ENCODE results near the gene ATP2C2. TPM values are rescaled to one million over a fixed set of nuclear protein-coding genes. Genes with fewer than 3 reads are reported as not detected.
"Not testable (repeated sequence)": the region's sequence is repeated elsewhere in the genome, so short reads cannot be mapped to it uniquely, and the experiment has no call there.

ATP2C2 gene
- total and polyA plus RNA-seq, 4 donors: 21.3 to 96.8 (median 37.5) TPM

GRCh38 chr16:84340325-84341040 is 27.9 kb upstream of the ATP2C2 start:
- peak; percentile 29 for ATAC-seq (ENCODE audit: insufficient read depth, low FRiP score)
- no peaks in the 10 kb centered on the region for H3K27me3 ChIP-seq (ENCODE audit: control insufficient read depth in 3 of 3, insufficient read depth in 3 of 3, low read length in 2 of 3)
- no peaks in the 10 kb centered on the region for H3K9me3 ChIP-seq (ENCODE audit: control insufficient read depth in 4 of 4, insufficient read depth in 3 of 4, low read length in 3 of 4)
- no peak overlapping the region for H3K9ac ChIP-seq (ENCODE audit: insufficient read depth in 1 of 2, low read length in 2 of 2)
- 58 to 59% methylated on average over 18 of the region's 18 CpGs for WGBS, 2 donors
- no peaks in the 10 kb centered on the region for H3K36me3 ChIP-seq (ENCODE audit: control insufficient read depth in 4 of 4, insufficient read depth in 4 of 4, low read length in 4 of 4)
- no peak overlapping the region for H3K4me3 ChIP-seq
- no peak overlapping the region for H3K27ac ChIP-seq (ENCODE audit: low read depth in 1 of 2, low read length in 1 of 2)
- DNase-seq: peak in 1 of 3 donors; percentile 44
- TF ChIP-seq CTCF (IDR thresholded peaks at IDR 0.05; ENCODE audit: control extremely low read depth, extremely low read depth): no peak
- no peaks in the 10 kb centered on the region for H3K4me1 ChIP-seq (ENCODE audit: control insufficient read depth in 5 of 5, insufficient read depth in 5 of 5, low read length in 5 of 5)

- DNase-seq: no peak
- Histone ChIP-seq H3K4me3 (no peak overlapping the region), H3K27me3 (ENCODE audit: control insufficient read depth in 3 of 3, insufficient read depth in 3 of 3, low read length in 2 of 3) (no peaks in the 10 kb centered on the region), H3K9ac (ENCODE audit: insufficient read depth in 1 of 2, low read length in 2 of 2) (no peak overlapping the region), H3K27ac (ENCODE audit: low read depth in 1 of 2, low read length in 1 of 2) (no peak overlapping the region), H3K36me3 (ENCODE audit: control insufficient read depth in 4 of 4, insufficient read depth in 4 of 4, low read length in 4 of 4) (no peaks in the 10 kb centered on the region), H3K4me1 (ENCODE audit: control insufficient read depth in 5 of 5, insufficient read depth in 5 of 5, low read length in 5 of 5) (no peaks in the 10 kb centered on the region), H3K9me3 (ENCODE audit: control insufficient read depth in 4 of 4, insufficient read depth in 3 of 4, low read length in 3 of 4) (no peaks in the 10 kb centered on the region)
- TF ChIP-seq CTCF (IDR thresholded peaks at IDR 0.05; ENCODE audit: control extremely low read depth, extremely low read depth): no peak
- ATAC-seq (ENCODE audit: insufficient read depth, low FRiP score): no peak
- 88 to 94% methylated on average over 24 of the region's 24 CpGs for WGBS, 2 donors
These were observed 26.6 kb upstream of the ATP2C2 start for GRCh38 chr16:84341528-84342295.

- not testable (repeated sequence) for H3K4me3 ChIP-seq; H3K27me3 ChIP-seq (ENCODE audit: control insufficient read depth in 3 of 3, insufficient read depth in 3 of 3, low read length in 2 of 3); H3K36me3 ChIP-seq (ENCODE audit: control insufficient read depth in 4 of 4, insufficient read depth in 4 of 4, low read length in 4 of 4); H3K4me1 ChIP-seq (ENCODE audit: control insufficient read depth in 5 of 5, insufficient read depth in 5 of 5, low read length in 5 of 5); H3K9ac ChIP-seq (ENCODE audit: insufficient read depth in 1 of 2, low read length in 2 of 2); ATAC-seq (ENCODE audit: insufficient read depth, low FRiP score); H3K27ac ChIP-seq (ENCODE audit: low read depth in 1 of 2, low read length in 1 of 2); DNase-seq; H3K9me3 ChIP-seq (ENCODE audit: control insufficient read depth in 4 of 4, insufficient read depth in 3 of 4, low read length in 3 of 4)
- 83 to 91% methylated on average over 10 of the region's 10 CpGs for WGBS, 2 donors
These were observed 24.5 kb upstream of the ATP2C2 start for GRCh38 chr16:84343800-84344199.

- H3K36me3 ChIP-seq (ENCODE audit: control insufficient read depth in 4 of 4, insufficient read depth in 4 of 4, low read length in 4 of 4): no peaks in the 10 kb centered on the region
- no peak overlapping the region for H3K27ac ChIP-seq (ENCODE audit: low read depth in 1 of 2, low read length in 1 of 2)
- no peaks in the 10 kb centered on the region for H3K9me3 ChIP-seq (ENCODE audit: control insufficient read depth in 4 of 4, insufficient read depth in 3 of 4, low read length in 3 of 4)
- ATAC-seq (ENCODE audit: insufficient read depth, low FRiP score) (no peak), DNase-seq (no peak)
- no peaks in the 10 kb centered on the region for H3K27me3 ChIP-seq (ENCODE audit: control insufficient read depth in 3 of 3, insufficient read depth in 3 of 3, low read length in 2 of 3)
- H3K4me1 ChIP-seq (ENCODE audit: control insufficient read depth in 5 of 5, insufficient read depth in 5 of 5, low read length in 5 of 5): no peaks in the 10 kb centered on the region
- no peak for TF ChIP-seq CTCF (IDR thresholded peaks at IDR 0.05; ENCODE audit: control extremely low read depth, extremely low read depth)
- WGBS, 2 donors: 88 to 94% methylated on average over 8 of the region's 8 CpGs
- no peak overlapping the region for H3K9ac ChIP-seq (ENCODE audit: insufficient read depth in 1 of 2, low read length in 2 of 2)
- no peak overlapping the region for H3K4me3 ChIP-seq
These were observed 23.6 kb upstream of the ATP2C2 start for GRCh38 chr16:84344781-84345180.
